Gastrocnemius medialis (tissue), 4 donors: ENCODE data around the gene TMEM139. TPM values are rescaled to one million over a fixed set of nuclear protein-coding genes. Genes with fewer than 3 reads are reported as not detected.
"Not testable (repeated sequence)": the region's sequence is repeated elsewhere in the genome, so short reads cannot be mapped to it uniquely, and the experiment has no call there.

ENCODE experiments used
- ATAC-seq, 2 donors: fragments of 150-250 bp; one replicate each; pipeline ENCODE4 v1.9.1; 2016
- DNase-seq, 2 donors: peaks; one replicate each; pipeline ENCODE4 v3.0.0-alpha.2; 2019
- H3K27ac ChIP-seq, 4 donors: fragments of 200-600 bp; sonication (generic); 1 replicate in 1 of 4; 2 replicates in 3 of 4; pipeline ENCODE4 v1.5.1; 2016 to 2018; ENCODE audit warnings: mild to moderate bottlenecking in 2 of 4, moderate library complexity in 1 of 4
- H3K27me3 ChIP-seq, 3 donors: fragments of 200-600 bp; sonication (generic) in 2 of 3; 1 replicate in 1 of 3; 2 replicates in 2 of 3; pipeline versions ENCODE4 v1.5.1 to v1.6.0; 2016 to 2019; ENCODE audit warnings: mild to moderate bottlenecking in 1 of 3, moderate library complexity in 1 of 3
- H3K36me3 ChIP-seq, 2 donors: fragments of 200-600 bp; sonication (generic) in 1 of 2; one replicate each; pipeline ENCODE4 v1.5.1; 2017 to 2018
- H3K4me1 ChIP-seq, 2 donors: fragments of 200-600 bp; sonication (generic) in 1 of 2; one replicate each; pipeline ENCODE4 v1.5.1; 2016 to 2017; ENCODE audit warnings: mild to moderate bottlenecking in 2 of 2
- H3K4me3 ChIP-seq, 4 donors: fragments of 200-600 bp; sonication (generic) in 3 of 4; 1 replicate in 1 of 4; 2 replicates in 3 of 4; pipeline ENCODE4 v1.5.1; 2016 to 2019; ENCODE audit warnings: mild to moderate bottlenecking in 2 of 4
- H3K9me3 ChIP-seq, 3 donors: fragments of 200-600 bp; sonication (generic) in 2 of 3; 1 replicate in 1 of 3; 2 replicates in 2 of 3; pipeline ENCODE4 v1.5.1; 2016 to 2019
- POLR2A ChIP-seq, 2 donors: fragments of 450-650 bp; IDR thresholded peaks; one replicate each; pipeline ENCODE4 v1.6.1; 2017; ENCODE audit warnings: antibody characterized with exemption in 2 of 2, mild to moderate bottlenecking in 2 of 2, moderate library complexity in 2 of 2
- in situ Hi-C, 4 donors: fragments of 200-750 bp; cut with MboI; loops; one replicate each; pipeline versions ENCODE4 v1.15.0 to v1.8.0; 2017; ENCODE audit warnings: low sequenced_read_pairs in 4 of 4
- intact Hi-C: fragments of 100-400 bp; cut with DNase I; formaldehyde crosslinking; loops from one replicate; pipeline ENCODE4 v1.15.1; 2023; ENCODE audit warnings: low total_unique reads
- total RNA-seq, 4 donors: library from RNA; depleted of rRNA; stranded (reverse); fragments of >200 nt; gene quantifications; one replicate each; pipeline versions ENCODE4 v1.1.0 to v1.2.3, GENCODE V29; 2016
- TF ChIP-seq, protein P1 (sequence below), 5 experiments: fragments of 450-650 bp in 3 of 5; fragments of 200-600 bp in 2 of 5; sonication (generic) in 2 of 5; IDR thresholded peaks in 4 of 5; conservative IDR thresholded peaks in 1 of 5; 1 replicate in 4 of 5; 2 replicates in 1 of 5; pipeline ENCODE4 v1.5.1; 2016 to 2019; ENCODE audit warnings: antibody characterized with exemption in 5 of 5, mild to moderate bottlenecking in 3 of 5, moderate library complexity in 3 of 5

Gene TMEM139
- total RNA-seq, 4 donors from 2014 or later, result not detected

- TF ChIP-seq, protein P1, sequence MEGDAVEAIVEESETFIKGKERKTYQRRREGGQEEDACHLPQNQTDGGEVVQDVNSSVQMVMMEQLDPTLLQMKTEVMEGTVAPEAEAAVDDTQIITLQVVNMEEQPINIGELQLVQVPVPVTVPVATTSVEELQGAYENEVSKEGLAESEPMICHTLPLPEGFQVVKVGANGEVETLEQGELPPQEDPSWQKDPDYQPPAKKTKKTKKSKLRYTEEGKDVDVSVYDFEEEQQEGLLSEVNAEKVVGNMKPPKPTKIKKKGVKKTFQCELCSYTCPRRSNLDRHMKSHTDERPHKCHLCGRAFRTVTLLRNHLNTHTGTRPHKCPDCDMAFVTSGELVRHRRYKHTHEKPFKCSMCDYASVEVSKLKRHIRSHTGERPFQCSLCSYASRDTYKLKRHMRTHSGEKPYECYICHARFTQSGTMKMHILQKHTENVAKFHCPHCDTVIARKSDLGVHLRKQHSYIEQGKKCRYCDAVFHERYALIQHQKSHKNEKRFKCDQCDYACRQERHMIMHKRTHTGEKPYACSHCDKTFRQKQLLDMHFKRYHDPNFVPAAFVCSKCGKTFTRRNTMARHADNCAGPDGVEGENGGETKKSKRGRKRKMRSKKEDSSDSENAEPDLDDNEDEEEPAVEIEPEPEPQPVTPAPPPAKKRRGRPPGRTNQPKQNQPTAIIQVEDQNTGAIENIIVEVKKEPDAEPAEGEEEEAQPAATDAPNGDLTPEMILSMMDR (IDR thresholded peaks at IDR 0.05 in 4 of 5, conservative IDR thresholded peaks at IDR 0.05 in 1 of 5), result no peak
- no peak for TF ChIP-seq POLR2A (IDR thresholded peaks at IDR 0.05)
- no peak for DNase-seq
- intact Hi-C loops (no loop called here), in situ Hi-C loops (no loop called here)
- Histone ChIP-seq H3K36me3 (no peaks in the 10 kb centered on the region), H3K27me3 (no peaks in the 10 kb centered on the region), H3K9me3 (no peaks in the 10 kb centered on the region), H3K4me3 (no peak overlapping the region), H3K4me1 (peaks cover 10 to 22% of the 10 kb centered on the region in 2 donors), H3K27ac (no peak overlapping the region)
- no peak for ATAC-seq
These were observed 25.0 kb upstream of the TMEM139 start for GRCh38 chr7:143259765-143260164.

DNA sequence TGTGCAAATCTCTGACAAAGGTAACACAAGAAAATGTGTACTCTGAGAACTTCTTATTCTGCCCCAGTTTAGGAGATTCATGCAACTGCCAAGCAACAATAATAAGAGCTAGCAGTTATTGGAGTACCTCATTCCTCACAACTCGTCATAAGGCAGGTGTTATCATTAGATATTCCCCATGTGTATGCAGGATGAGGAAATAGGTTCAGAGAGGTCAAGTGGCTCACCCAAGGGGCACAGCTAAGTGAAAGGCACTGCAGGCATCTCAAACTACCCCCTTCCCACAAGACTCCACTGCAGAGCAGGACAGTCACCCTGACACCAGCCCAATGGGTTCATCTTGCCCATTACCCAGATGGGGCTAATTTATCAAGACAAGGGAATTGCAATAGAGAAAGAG is 22.9 kb upstream of the TMEM139 start:
- no peak for DNase-seq
- Histone ChIP-seq H3K4me3 (no peak overlapping the region), H3K27ac (no peak overlapping the region), H3K27me3 (no peaks in the 10 kb centered on the region), H3K9me3 (no peaks in the 10 kb centered on the region), H3K36me3 (peaks cover 0 to 7% of the 10 kb centered on the region in 2 donors), H3K4me1 (peaks cover 10 to 28% of the 10 kb centered on the region in 2 donors)
- in situ Hi-C loops, result no loop called here
- TF ChIP-seq POLR2A (IDR thresholded peaks at IDR 0.05), result no peak
- TF ChIP-seq, protein P1 (IDR thresholded peaks at IDR 0.05 in 4 of 5, conservative IDR thresholded peaks at IDR 0.05 in 1 of 5), result no peak
- intact Hi-C loops, result loop anchor here (2.0 kb wide), 1 partner anchor 119 kb away; the partner anchor contains the start of gene ZYX
- no peak for ATAC-seq

GRCh38 chr7:143263266-143264195 is 21.2 kb upstream of the TMEM139 start, which contains the start of gene GSTK1:
Gene GSTK1 (plus strand): TSS chr7:143263441. CDS start chr7:143263514, 73 bp downstream.
- Histone ChIP-seq H3K4me1 (peaks cover 10 to 27% of the 10 kb centered on the region in 2 donors), H3K36me3 (peaks cover 0 to 23% of the 10 kb centered on the region in 2 donors), H3K27ac (peak within 1 kb of the TSS; percentile 80 to 88 (median 87)), H3K4me3 (peak within 1 kb of the TSS; percentile 74 to 96 (median 82)), H3K27me3 (no peaks in the 10 kb centered on the region), H3K9me3 (no peaks in the 10 kb centered on the region)
- intact Hi-C loops (loop anchor here (2.0 kb wide), 1 partner anchor 117 kb away; the partner anchor contains the start of gene ZYX), in situ Hi-C loops (no loop called here)
- peak; percentile 61 to 68 for DNase-seq
- peak; percentile 91 to 92 for ATAC-seq
- peak; percentile 46 to 59 for TF ChIP-seq POLR2A (IDR thresholded peaks at IDR 0.05)
- TF ChIP-seq, protein P1 (IDR thresholded peaks at IDR 0.05 in 4 of 5, conservative IDR thresholded peaks at IDR 0.05 in 1 of 5), result no peak

DNA sequence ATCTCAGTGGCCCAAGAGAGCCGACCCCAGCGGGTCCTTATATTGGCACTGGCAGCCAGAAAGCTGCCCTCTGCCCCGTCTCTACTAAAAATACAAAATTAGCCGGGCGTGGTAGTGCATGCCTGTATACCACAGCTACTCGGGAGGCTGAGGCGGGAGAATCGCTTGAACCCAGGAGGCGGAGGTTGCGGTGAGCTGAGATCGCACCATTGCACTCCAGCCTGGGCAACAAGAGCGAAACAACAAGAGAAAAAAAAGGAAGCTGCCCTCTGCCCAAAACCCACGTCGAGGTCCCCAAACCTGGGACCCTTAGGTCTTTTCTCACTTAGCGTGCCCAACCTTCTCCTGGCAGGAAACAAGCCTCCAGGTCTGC is 20.6 kb upstream of the TMEM139 start:
- H3K9me3 ChIP-seq, ATAC-seq, H3K27me3 ChIP-seq, intact Hi-C loops, DNase-seq, in situ Hi-C loops: not testable (repeated sequence)
- Histone ChIP-seq H3K36me3 (peaks cover 0 to 30% of the 10 kb centered on the region in 2 donors), H3K4me1 (peaks cover 10 to 20% of the 10 kb centered on the region in 2 donors), H3K4me3 (peak overlapping the region; percentile 74 to 96 (median 82)), H3K27ac (peak overlapping the region; percentile 80 to 88 (median 87))
